Left kidney (tissue), 2 donors: ENCODE measurements around the gene ADAM12. TPM values are rescaled to one million over a fixed set of nuclear protein-coding genes. Genes with fewer than 3 reads are reported as not detected.
A peak's percentile ranks its signal among the peaks of the same experiment; 100 is the strongest.

Source experiments
- DNase-seq: peaks from one replicate; pipeline ENCODE4 v3.0.0-alpha.2; 2013
- polyA plus RNA-seq: library from polyadenylated mRNA; unstranded; fragments of 120-200 nt; gene quantifications from one replicate; pipeline ENCODE4 v1.2.1, GENCODE V29; 2013; ENCODE audit not compliant: insufficient read length

The ADAM12 gene
- polyA plus RNA-seq, 1 donor = 26.4 TPM

DNA sequence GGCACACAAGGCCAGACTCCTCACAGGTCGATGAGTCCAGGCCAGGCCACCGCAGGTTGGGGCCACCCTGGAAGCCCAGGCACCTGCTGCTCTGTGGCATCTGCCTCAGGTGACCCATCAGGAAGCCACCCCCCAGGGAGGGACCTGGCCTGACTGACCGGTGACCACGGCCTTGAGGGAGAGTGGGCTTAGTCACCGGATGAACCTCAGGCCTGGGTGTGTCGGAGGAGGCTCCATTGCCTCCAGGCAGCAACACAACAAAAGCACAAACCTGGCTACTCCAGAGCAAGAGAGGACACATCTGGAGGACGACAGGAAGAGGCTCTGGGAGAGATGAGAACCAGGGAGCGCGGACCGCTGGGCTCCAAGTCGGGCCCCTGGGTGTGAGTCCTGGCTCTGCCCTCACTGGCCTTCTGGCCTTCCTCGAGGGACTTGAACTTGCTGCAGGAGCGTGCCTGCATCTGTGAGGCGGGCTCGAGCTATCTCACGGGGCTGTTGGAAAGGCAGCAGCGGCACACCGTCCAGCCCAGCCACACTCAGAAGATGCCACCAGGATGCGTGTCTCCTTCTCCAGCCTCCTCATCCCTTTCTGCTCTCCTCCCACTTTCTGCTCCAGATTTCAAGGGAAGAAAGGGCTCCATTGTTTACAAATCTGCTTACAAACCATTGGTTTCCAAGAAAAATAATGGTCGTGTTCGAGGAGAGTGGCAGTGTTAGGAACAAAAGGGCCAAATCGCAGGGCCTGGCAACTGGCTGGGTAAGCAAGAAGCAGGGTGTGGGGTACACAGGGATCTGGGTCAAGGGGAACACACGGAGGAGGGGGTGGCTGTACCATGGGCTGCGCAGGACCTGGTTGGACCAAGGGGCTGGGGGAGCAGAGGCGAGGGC is 152.9 kb downstream of the ADAM12 start:
- DNase-seq = no peak

- DNase-seq = no peak
Measured at GRCh38 chr10:126234630-126235029, 153.6 kb downstream of the ADAM12 start.

- no peak for DNase-seq
Measured at GRCh38 chr10:126233182-126234148, 154.8 kb downstream of the ADAM12 start.

DNA sequence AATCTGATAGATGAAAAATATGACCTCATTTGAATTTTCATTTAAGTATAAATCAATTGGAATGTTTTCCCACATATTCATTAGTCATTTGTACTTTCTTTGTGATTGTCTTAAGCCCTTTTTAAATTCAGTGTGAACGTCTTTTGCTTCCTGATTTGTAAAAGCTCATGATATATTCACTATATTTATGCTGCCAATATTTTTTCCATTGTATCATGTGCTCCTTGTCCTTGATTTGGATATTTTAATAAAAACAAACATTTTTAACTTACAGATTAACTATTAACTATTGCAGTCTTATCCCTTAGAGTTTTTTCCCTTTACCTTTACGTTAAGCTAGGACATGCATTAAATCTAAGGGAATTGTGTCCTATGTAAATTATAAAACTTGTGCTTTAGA is 157.7 kb downstream of the ADAM12 start:
- DNase-seq = no peak

DNA sequence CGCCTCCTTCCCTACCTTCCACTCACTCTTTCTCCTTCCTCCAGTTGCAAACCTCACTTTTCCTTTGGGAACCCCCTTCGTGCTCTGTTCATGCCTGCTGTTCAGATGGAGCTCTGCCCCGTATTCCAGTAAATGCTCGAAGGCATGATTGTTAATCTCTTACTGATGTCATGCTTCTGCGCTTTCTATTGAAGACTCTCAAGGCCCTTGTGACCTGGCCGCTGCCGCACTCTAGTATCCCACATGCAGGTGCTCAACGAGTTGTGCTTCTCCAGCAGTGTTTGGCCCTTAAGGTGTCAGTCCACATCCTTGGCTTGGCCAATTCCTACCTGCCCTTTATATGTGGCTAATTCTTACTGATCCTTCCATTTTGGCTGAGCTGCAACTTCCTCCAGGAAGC is 158.6 kb downstream of the ADAM12 start:
- no peak for DNase-seq

DNA sequence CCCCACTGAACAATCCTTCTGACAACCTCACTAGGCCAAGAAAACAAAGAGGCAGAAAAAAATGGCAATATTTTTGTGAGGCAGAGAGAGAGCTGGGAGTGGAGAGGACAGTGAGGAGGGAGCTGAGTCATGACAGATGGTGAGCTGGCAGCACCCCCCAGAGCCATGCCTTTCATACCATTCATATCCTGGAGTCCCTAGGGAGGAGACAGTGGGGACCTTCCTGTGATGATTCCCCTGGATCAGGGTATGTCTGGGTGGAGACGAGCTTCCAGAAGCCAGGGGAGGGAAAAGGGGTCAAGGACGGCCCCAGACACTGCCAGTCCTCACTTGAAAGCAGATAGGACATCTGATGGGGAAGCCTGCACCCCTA is 160.5 kb downstream of the ADAM12 start:
- DNase-seq = no peak

GRCh38 chr10:126226988-126227761 is 161.1 kb downstream of the ADAM12 start:
- DNase-seq = no peak

GRCh38 chr10:126226205-126226604 is 162.1 kb downstream of the ADAM12 start:
- DNase-seq = no peak

- DNase-seq = no peak
Measured at GRCh38 chr10:126225672-126226008, 162.6 kb downstream of the ADAM12 start.

GRCh38 chr10:126224967-126225671 is 163.2 kb downstream of the ADAM12 start:
- DNase-seq = no peak

- no peak for DNase-seq
Measured at GRCh38 chr10:126223512-126224067, 164.7 kb downstream of the ADAM12 start.

DNA sequence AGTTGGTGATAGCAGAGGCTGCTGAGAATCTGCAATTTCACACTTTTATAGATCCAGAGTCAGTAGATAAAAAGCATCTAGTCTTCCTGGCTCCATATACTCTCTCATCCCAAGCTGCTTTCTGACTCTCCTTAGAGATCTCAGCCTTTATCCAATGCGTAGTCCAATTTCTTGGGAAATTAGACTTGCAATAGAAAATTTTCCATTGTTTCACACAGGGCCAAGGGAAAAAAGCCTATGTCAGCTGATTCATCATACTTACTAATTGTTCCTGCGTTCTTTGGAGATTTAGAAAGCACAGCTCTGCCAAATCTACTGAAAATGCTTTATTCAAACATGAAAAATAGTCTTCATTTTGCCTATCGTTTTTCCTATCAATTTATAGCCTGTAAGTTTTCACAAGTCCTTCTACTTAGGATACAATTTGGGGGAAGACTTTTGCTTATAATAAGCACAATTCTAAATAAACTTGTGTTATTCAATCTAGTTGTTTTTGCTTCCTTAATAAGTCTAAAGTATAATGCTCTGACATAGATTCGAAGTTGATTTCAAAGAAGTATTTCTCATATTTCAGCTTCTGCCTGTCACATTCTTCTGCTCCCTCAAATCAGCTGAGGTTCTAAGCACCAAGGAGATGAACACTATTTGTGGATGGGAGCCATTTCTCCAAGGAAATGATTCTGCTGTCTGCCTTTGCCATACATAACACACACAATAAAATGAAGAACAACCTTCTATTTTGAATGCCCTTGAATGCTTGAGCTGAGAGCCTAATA is 165.4 kb downstream of the ADAM12 start:
- DNase-seq = no peak

GRCh38 chr10:126221874-126222273 is 166.4 kb downstream of the ADAM12 start:
- DNase-seq = no peak

DNA sequence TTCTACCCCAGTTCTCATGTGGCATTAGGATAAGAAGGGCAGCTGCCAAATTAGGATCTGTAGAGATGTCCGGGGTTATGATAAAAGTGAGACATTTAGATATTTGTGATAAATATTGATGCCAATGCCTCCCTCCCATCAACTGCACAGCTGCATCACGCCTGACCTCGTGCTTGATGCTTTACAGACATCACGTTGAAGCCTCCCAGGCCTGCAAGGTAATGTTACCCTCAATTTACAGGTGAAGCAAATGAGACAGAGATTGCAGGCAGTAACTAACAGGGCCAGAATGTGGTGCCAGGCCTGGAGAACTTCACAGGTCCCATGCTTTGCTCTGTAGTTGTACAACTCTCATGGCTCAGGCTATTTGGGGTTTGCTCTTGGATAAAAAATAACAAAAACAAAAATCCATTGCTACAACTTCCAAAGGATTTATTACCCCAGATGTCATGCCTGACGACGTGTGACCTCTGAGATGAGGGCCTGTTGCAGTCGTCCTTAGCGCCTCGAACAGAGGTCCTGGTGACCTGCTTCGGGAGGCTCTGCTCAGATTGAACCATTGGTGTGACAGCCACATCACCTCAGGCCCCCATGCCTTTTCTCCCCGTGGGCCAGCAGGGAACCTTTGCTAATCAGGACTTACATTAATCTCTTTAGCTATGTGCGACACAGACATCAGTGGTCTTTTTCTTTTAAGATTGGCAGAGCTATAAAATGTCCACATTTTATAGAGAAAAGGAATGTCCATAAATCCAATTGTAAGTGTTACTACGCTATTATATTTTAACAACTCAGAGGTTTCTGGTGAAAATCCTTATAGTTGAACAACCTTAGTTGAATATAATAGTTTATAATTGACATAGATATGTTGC is 169.3 kb downstream of the ADAM12 start:
- DNase-seq = no peak

- DNase-seq = no peak
Measured at GRCh38 chr10:126218174-126218573, 170.1 kb downstream of the ADAM12 start.

GRCh38 chr10:126216632-126216961 is 171.7 kb downstream of the ADAM12 start:
- DNase-seq = no peak

- peak; percentile 63 for DNase-seq
Measured at GRCh38 chr10:126215746-126216631, 172.3 kb downstream of the ADAM12 start.

DNA sequence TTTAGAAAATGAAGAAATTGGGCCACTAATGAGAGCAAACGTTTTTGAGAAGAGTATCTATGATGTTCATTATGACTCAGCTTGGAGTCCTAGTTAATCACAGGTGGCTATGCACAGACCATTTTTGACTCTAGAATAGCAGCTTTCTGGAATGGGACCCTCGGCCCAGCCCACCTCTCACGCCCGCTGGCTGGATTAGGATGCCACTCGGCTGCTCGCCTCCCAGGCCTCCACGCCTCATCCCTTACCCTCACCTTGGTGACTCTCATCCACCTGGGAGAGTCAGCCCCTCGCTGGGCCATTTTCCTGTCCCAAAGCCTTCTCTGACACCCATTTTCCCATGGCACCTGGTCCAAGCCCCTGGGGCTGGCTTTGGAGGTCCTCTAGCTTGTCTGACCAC is 173.6 kb downstream of the ADAM12 start:
- DNase-seq = no peak

DNA sequence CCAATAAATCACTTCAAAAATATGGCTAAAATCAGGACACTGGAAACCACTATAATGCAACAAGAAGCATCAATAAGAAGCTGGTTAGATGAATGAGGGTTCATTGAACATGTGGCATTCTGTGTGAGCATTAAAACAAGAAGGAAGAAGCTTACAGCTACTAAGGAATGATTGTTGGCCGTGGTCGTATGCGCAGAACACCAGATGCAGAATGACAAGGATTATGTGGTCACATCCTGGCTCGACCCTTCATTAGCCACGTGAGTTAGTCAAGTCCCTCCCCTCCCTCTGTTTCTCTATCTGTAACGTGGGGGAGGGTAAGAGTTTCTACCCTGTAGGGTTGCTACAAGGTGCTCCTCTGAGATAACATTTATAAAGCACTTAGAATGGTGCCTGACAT is 174.3 kb downstream of the ADAM12 start:
- no peak for DNase-seq
